ENCODE measurements around the gene CEP104.

Gene CEP104

DNA sequence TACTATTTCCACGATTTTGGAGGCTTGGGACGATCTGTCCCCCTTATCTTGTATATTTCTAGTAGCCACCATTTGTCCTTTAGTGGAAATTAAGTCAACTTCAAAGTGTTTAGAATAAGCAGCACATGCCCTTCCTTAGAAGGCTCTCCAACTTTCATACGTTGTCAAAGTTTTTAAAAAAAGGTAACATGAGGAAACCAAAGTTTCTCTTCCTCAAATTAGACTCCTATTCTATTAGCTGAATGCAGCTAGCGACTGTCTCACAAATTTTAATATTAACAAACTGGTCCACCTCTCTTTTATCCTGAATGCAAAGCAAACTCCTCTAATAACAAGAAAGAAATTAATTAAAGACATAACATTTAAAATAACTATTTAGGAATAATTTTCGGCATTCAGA is 36.2 kb upstream of the CEP104 start:
- no peak for DNase-seq

GRCh38 chr1:3892748-3893147 is 35.7 kb upstream of the CEP104 start:
- DNase-seq, result no peak

DNA sequence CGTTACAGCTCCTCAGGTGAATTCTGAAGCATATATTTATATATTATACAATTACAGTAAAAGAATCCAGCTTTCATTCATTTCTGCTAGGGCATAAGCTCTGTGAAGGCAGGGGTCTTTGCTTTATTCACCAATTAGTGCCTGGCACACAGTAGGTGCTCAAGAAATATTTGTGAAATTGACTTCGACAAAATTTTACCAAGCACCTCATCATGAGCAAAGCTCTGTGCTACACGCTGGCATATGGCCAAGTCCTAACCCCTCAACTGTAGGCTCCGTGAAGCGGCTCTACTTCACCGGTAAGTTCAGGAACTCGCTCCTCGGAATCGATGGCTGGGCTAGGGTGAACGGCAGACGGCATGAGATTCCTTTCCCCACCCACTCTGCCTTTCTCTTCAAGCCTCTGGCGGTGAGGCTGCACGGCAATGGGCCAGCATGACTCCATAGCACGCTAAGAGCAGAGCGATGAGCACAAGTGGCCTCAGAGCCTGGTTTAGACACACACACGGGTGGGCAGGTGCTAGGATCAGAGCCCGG is 34.4 kb upstream of the CEP104 start:
- DNase-seq, result no peak

DNA sequence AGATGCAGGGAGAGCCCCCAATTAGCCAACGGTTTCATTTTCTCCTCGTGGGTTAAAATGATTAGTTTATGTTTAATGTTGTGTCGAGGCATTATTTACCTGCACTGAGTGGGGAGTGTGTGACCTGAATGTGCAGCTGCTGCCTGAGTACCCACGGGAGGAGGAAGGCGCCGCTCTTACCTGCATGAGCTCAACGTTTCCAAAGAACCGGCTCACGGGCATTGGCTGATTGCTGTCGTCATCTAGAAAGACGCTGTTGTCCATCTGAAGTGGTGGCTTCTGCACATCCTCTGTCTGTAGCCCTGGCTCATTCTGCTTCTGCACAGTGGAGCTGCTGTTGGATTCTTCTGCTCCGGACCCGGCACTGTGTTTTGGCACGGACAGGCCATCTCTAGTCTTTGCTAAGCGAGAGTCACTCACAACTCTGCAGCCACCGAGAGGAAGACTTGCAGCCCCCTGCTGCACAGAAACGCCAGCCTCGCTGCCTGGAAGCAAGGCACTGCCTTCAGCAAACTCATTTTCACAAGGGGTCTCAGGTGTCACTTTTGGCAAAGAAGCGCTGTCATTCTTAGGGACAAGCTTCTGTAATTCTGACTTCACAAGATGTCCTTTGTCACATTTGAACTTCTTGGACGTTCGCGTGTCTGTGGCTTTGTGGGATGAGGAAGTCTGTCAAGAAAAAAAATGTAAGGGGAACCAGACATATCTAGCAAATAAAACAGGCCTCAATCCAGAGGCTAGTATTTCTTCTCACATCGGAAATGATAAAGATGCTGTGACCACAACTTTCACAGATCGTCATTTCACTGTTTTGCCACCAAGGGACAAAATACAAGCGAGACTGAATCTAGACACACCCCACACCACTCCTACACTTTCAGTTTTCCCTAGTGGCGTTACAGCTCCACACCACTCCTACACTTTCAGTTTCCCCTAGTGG is 33.6 kb upstream of the CEP104 start:
- DNase-seq, result no peak

- DNase-seq, result no peak
These were observed 32.9 kb upstream of the CEP104 start for GRCh38 chr1:3889936-3890335.

DNA sequence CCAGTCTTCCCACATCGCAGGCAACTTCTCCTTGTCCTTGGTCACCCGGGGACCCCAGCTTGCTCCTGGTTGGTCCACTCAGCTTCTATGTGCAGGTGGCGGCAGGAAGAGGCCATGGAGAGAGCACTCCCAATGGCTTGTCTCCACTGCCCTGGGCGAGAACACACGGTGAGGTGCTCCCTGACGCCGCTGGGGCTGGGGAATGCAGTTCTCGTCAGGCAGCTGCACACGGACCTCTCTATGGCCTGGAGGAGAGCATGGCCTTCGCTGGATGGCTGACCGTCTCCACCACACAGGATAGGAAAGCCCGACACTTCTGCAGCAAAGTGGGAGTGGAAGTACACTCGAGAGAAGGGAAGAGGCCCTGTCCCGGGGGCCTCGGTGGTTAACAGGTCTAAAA is 31.3 kb upstream of the CEP104 start:
- no peak for DNase-seq

GRCh38 chr1:3886691-3887090 is 29.7 kb upstream of the CEP104 start:
- DNase-seq, result no peak

- no peak for DNase-seq
These were observed 29.2 kb upstream of the CEP104 start for GRCh38 chr1:3886106-3886670.

GRCh38 chr1:3885611-3886010 is 28.6 kb upstream of the CEP104 start:
- no peak for DNase-seq

GRCh38 chr1:3884966-3885365 is 28.0 kb upstream of the CEP104 start:
- DNase-seq, result no peak

GRCh38 chr1:3883194-3883925 is 26.3 kb upstream of the CEP104 start:
- no peak for DNase-seq

- DNase-seq, result no peak
These were observed 24.1 kb upstream of the CEP104 start for GRCh38 chr1:3881193-3881480.

DNA sequence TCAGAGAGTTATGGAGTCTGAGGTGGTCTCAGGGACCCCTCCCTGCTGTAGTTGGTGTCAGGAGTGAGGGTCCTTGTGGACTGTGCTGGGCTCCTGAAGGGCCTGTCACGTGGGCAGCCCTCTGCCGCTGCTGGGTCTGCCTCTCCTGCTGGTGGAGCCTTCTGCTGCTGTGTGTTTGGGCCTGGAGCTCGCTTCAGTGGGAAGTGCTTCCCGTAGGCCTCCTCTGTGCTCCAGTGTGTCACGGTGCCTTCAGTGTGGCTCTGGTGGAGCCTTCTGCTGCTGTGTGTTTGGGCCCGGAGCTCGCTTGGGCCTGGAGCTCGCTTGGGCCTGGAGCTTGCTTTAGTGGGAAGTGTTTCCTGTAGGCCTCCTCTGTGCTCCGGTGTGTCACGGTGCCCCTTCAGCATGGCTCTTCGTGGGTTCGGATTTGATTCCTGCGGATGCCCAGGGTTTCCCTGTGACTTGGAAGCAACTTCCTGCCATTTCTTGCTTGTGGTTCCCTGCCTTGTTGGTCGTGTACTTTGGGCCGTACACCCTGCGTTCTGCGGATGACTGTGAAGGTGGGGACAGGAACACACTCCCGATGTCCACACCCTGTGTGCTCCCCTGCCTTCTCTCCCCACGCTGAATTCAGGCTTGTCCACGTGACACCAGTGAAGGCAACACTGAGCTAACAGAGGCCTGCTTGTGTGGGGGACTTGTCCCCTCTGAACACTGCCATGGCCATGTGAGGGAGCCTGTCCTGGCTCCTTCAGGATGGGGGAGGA is 23.6 kb upstream of the CEP104 start:
- DNase-seq, result no peak

- DNase-seq, result no peak
These were observed 22.9 kb upstream of the CEP104 start for GRCh38 chr1:3879787-3880428.

- no peak for DNase-seq
These were observed 22.1 kb upstream of the CEP104 start for GRCh38 chr1:3879099-3879498.

- no peak for DNase-seq
These were observed 19.7 kb upstream of the CEP104 start for GRCh38 chr1:3876716-3877115.

DNA sequence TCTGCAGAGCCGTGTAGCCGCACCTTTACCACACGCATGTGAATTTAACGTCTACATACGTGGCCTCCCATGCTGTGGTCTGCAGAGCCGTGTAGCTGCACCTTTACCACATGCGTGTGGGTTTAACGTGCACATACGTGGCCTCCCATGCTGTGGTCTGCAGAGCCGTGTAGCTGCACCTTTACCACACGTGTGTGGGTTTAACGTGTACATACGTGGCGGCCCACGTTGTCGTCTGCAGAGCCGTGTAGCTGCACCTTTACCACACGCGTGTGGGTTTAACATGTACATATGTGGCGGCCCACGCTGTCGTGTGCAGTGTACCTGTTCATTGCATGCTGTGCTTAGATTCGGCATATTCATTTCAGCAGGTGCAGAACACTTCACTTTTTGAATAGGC is 17.7 kb upstream of the CEP104 start:
- no peak for DNase-seq

GRCh38 chr1:3872546-3872945 is 15.5 kb upstream of the CEP104 start:
- DNase-seq, result no peak

- DNase-seq, result no peak
These were observed 14.4 kb upstream of the CEP104 start for GRCh38 chr1:3871451-3871805.

- DNase-seq, result peak; percentile 94
These were observed 12.8 kb upstream of the CEP104 start for GRCh38 chr1:3869751-3870301.

DNA sequence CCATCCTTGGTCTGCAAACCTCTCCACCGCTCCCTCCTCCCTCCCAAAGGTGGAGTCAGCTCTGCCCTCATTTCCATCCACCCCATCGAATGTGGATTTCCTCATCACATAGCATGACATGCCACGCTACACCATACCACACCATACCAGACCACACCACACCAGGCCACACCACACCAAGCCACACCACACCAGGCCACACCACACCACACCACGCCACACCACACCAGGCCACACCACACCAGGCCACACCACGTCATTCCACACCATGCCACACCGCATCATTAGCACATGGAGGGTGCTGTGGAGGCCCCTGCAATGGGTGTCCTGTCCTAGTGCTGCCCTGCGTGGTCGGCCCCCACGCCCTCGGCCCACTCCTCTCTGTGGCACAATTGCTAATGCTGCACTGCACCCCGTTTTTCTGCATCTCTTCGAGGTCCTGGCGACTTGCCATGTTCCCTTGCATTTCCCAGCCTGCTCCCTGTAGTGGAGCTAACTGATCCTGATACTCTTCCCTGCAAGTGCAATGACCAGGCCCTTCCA is 11.5 kb upstream of the CEP104 start:
- DNase-seq, result no peak

- DNase-seq, result no peak
These were observed 8.7 kb upstream of the CEP104 start for GRCh38 chr1:3865606-3866160.
